HCT116 (cell line): ENCODE results near the gene THYN1. TPM values are rescaled to one million over a fixed set of nuclear protein-coding genes. Genes with fewer than 3 reads are reported as not detected.

Experiments used
- ATAC-seq: fragments of 200-7000 bp; cut with Tn5 transposase; 2 replicates; pipeline ENCODE4 v1.9.1; 2020; ENCODE audit warnings: mild to moderate bottlenecking, moderate library complexity
- BruUV-seq: library from RNA; stranded (reverse); fragments of 400-500 nt; replicated peaks from 2 replicates; lab custom pipeline; 2021; lab: Mats Ljungman, UMichigan
- CTCF ChIA-PET: fragments of 300-600 bp; sonication (Branson Sonifier 250); formaldehyde crosslinking; loops from one replicate; lab custom pipeline; 2021; ENCODE audit warnings: antibody characterized with exemption; lab: Charles Lee
- POLR2A ChIA-PET: fragments of 300-600, 350-600 bp; sonication (Branson Sonifier 250); formaldehyde crosslinking; loops from one replicate; lab custom pipeline; 2021; ENCODE audit warnings: antibody characterized with exemption; lab: Charles Lee
- RAD21 ChIA-PET, 2 experiments: fragments of 300-600 bp; sonication (Branson Sonifier 250); formaldehyde crosslinking; loops; one replicate each; lab custom pipeline; 2023; ENCODE audit warnings: low total read pairs in 2 of 2; ENCODE audit not compliant: uncharacterized antibody in 2 of 2, unreplicated experiment in 2 of 2, low non-redundant PET in 1 of 2; lab: Charles Lee
- DNase-seq: peaks from one replicate; pipeline ENCODE4 v3.0.0-alpha.2; 2010; ENCODE audit warnings: low read depth, low spot score
- H2AFZ ChIP-seq: fragments of 200-600 bp; shearing (Covaris generic), sonication (generic); 2 replicates; pipeline ENCODE4 v1.6.1; 2017; ENCODE audit warnings: low read depth, mixed run types, mixed read lengths, antibody characterized with exemption, low read length; ENCODE audit not compliant: poor library complexity, severe bottlenecking
- H3K27ac ChIP-seq: 2 replicates; pipeline ENCODE4 v1.5.1; 2012; ENCODE audit warnings: low read depth, low read length
- H3K27me3 ChIP-seq: fragments of 200-600 bp; sonication (generic); 2 replicates; pipeline ENCODE4 v1.6.1; 2016; ENCODE audit warnings: mixed run types, low read length, mixed read lengths; ENCODE audit not compliant: insufficient read depth
- H3K36me3 ChIP-seq, 2 experiments: fragments of 200-500 bp in 1 of 2; fragments of 200-600 bp in 1 of 2; sonication (Bioruptor generic) in 1 of 2; sonication (generic) in 1 of 2; 2 replicates each; pipeline versions ENCODE4 v1.5.1 to v1.6.1; 2014 to 2016; ENCODE audit warnings: low read length in 2 of 2, inconsistent platforms in 1 of 2, mixed read lengths in 1 of 2, mixed run types in 1 of 2; ENCODE audit not compliant: insufficient read depth in 2 of 2, control insufficient read depth in 1 of 2
- H3K4me1 ChIP-seq, 2 experiments: fragments of 200-600 bp in 1 of 2; sonication (generic) in 1 of 2; 2 replicates each; pipeline versions ENCODE4 v1.5.1 to v1.6.1; 2012 to 2017; ENCODE audit warnings: low read length in 2 of 2, inconsistent platforms in 1 of 2, mild to moderate bottlenecking in 1 of 2, mixed read lengths in 1 of 2, mixed run types in 1 of 2, moderate library complexity in 1 of 2; ENCODE audit not compliant: insufficient read depth in 2 of 2, control insufficient read depth in 1 of 2
- H3K4me2 ChIP-seq: fragments of 200-600 bp; sonication (generic); 2 replicates; pipeline ENCODE4 v1.6.1; 2017; ENCODE audit warnings: mixed run types, low read length, mixed read lengths
- H3K4me3 ChIP-seq, 2 experiments: fragments of 200-600 bp in 1 of 2; sonication (generic) in 1 of 2; replicated peaks in 1 of 2; 2 replicates each; pipeline ENCODE4 v1.5.1; 2011 to 2016; ENCODE audit warnings: low read length in 2 of 2, control low read depth in 1 of 2, low read depth in 1 of 2, mild to moderate bottlenecking in 1 of 2, mixed read lengths in 1 of 2, mixed run types in 1 of 2
- H3K79me2 ChIP-seq: fragments of 200-600 bp; sonication (generic); 2 replicates; pipeline ENCODE4 v1.6.1; 2017; ENCODE audit warnings: mild to moderate bottlenecking, mixed run types, low read length, moderate library complexity, mixed read lengths; ENCODE audit not compliant: insufficient read depth
- H3K9ac ChIP-seq: fragments of 200-600 bp; sonication (generic); 2 replicates; pipeline ENCODE4 v1.6.1; 2016; ENCODE audit warnings: low read length, mixed read lengths
- H3K9me2 ChIP-seq: fragments of 200-600 bp; sonication (generic), shearing (Covaris generic); 2 replicates; pipeline ENCODE4 v1.6.1; 2017; ENCODE audit warnings: mixed run types, mild to moderate bottlenecking, moderate library complexity; ENCODE audit not compliant: insufficient read depth
- H3K9me3 ChIP-seq, 2 experiments: fragments of 200-500 bp in 1 of 2; fragments of 200-600 bp in 1 of 2; sonication (Bioruptor generic) in 1 of 2; sonication (generic) in 1 of 2; 2 replicates each; pipeline ENCODE4 v1.6.1; 2014 to 2017; ENCODE audit warnings: low read length in 2 of 2, mixed read lengths in 2 of 2, inconsistent platforms in 1 of 2, low read depth in 1 of 2, mild to moderate bottlenecking in 1 of 2, mixed run types in 1 of 2, moderate library complexity in 1 of 2; ENCODE audit not compliant: control insufficient read depth in 1 of 2, insufficient read depth in 1 of 2
- H4K20me1 ChIP-seq: fragments of 200-600 bp; sonication (generic), shearing (Covaris generic); 2 replicates; pipeline ENCODE4 v1.6.1; 2017; ENCODE audit warnings: mixed run types, mild to moderate bottlenecking, moderate library complexity; ENCODE audit not compliant: insufficient read depth
- CBX3 ChIP-seq: IDR thresholded peaks from 2 replicates; pipeline ENCODE4 v1.6.1; 2012; ENCODE audit warnings: low read depth
- EGR1 ChIP-seq: IDR thresholded peaks from 2 replicates; pipeline ENCODE4 v1.6.1; 2012; ENCODE audit warnings: low read depth
- ELF1 ChIP-seq: IDR thresholded peaks from 2 replicates; pipeline ENCODE4 v1.6.1; 2012; ENCODE audit warnings: low read depth, borderline replicate concordance
- EZH2phosphoT487 ChIP-seq: fragments of 200-600 bp; IDR thresholded peaks from 2 replicates; pipeline ENCODE4 v1.6.1; 2018; ENCODE audit warnings: antibody characterized with exemption, borderline replicate concordance
- FOSL1 ChIP-seq: IDR thresholded peaks from 2 replicates; pipeline ENCODE4 v1.6.1; 2012; ENCODE audit warnings: low read depth
- JUND ChIP-seq: IDR thresholded peaks from 2 replicates; pipeline ENCODE4 v1.6.1; 2012
- POLR2A ChIP-seq: IDR thresholded peaks from 2 replicates; pipeline ENCODE4 v1.7.0; 2011; ENCODE audit warnings: borderline replicate concordance; ENCODE audit not compliant: insufficient read depth, insufficient read length; ENCODE audit errors: extremely low read depth
- POLR2AphosphoS5 ChIP-seq: IDR thresholded peaks from 2 replicates; pipeline ENCODE4 v1.6.1; 2011; ENCODE audit warnings: mild to moderate bottlenecking, low read depth, low read length, moderate library complexity
- RAD21 ChIP-seq: IDR thresholded peaks from 2 replicates; pipeline ENCODE4 v1.6.1; 2012; ENCODE audit warnings: low read depth, mild to moderate bottlenecking
- SIN3A ChIP-seq: IDR thresholded peaks from 2 replicates; pipeline ENCODE4 v1.6.1; 2012; ENCODE audit warnings: low read depth
- SP1 ChIP-seq: IDR thresholded peaks from 2 replicates; pipeline ENCODE4 v1.6.1; 2012; ENCODE audit warnings: low read depth
- intact Hi-C: fragments of 100-400 bp; cut with micrococcal nuclease; formaldehyde crosslinking; loops from 2 replicates; pipeline ENCODE4 v1.10.0; 2022
- total RNA-seq: library from RNA; stranded (reverse); gene quantifications from one replicate; pipeline ENCODE4 v1.2.1, GENCODE V29; 2021; ENCODE audit not compliant: unreplicated experiment
- TF ChIP-seq, protein P1 (sequence below): IDR thresholded peaks from 2 replicates; pipeline ENCODE4 v1.6.1; 2011; ENCODE audit warnings: mild to moderate bottlenecking, low read length, moderate library complexity; ENCODE audit not compliant: insufficient replicate concordance; ENCODE audit errors: extremely low read depth
- TF ChIP-seq, protein P2 (sequence below), 3 experiments: fragments of 200-600 bp in 1 of 3; sonication (generic) in 1 of 3; IDR thresholded peaks in 2 of 3; conservative IDR thresholded peaks in 1 of 3; 2 replicates each; pipeline ENCODE4 v1.5.1; 2012 to 2017; ENCODE audit warnings: low read depth in 2 of 3, low read length in 2 of 3, antibody characterized with exemption in 1 of 3, borderline replicate concordance in 1 of 3, control low read depth in 1 of 3, mild to moderate bottlenecking in 1 of 3, mixed read lengths in 1 of 3, mixed run types in 1 of 3, moderate library complexity in 1 of 3; ENCODE audit not compliant: insufficient read depth in 1 of 3

THYN1 gene
- total RNA-seq, 1 experiment from 2014 or later = 32.2 TPM

DNA sequence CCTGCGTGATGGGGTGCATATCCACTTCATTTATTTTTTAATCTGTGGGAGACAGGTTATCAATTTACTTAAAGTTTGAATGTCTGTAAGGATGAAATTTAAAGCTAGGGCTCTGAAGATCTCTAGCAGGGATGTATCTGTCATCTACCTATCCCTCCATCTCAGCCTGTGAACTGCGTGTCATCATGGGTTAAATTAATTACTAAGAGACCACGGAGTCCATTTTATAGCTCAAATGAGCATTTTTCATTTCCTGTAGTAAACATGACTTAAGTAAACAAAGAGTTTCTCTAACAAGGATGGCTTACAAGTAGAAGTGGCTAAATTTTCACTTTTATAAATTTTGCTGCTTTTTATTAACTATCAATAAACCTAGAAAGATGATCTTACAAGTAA is 20.2 kb upstream of the THYN1 start:
- DNase-seq (no peak), ATAC-seq (no peak)
- no peaks in the 10 kb centered on the region for H3K36me3 ChIP-seq
- no peaks in the 10 kb centered on the region for H3K4me1 ChIP-seq
- no peaks in the 10 kb centered on the region for H3K27me3 ChIP-seq
- intact Hi-C loops = no loop called here
- H3K79me2 ChIP-seq = no peaks in the 10 kb centered on the region
- no peak overlapping the region for H2AFZ ChIP-seq
- no peak overlapping the region for H3K4me3 ChIP-seq
- no peak overlapping the region for H3K27ac ChIP-seq
- POLR2A ChIA-PET = no interaction called here
- TF ChIP-seq, protein P1, sequence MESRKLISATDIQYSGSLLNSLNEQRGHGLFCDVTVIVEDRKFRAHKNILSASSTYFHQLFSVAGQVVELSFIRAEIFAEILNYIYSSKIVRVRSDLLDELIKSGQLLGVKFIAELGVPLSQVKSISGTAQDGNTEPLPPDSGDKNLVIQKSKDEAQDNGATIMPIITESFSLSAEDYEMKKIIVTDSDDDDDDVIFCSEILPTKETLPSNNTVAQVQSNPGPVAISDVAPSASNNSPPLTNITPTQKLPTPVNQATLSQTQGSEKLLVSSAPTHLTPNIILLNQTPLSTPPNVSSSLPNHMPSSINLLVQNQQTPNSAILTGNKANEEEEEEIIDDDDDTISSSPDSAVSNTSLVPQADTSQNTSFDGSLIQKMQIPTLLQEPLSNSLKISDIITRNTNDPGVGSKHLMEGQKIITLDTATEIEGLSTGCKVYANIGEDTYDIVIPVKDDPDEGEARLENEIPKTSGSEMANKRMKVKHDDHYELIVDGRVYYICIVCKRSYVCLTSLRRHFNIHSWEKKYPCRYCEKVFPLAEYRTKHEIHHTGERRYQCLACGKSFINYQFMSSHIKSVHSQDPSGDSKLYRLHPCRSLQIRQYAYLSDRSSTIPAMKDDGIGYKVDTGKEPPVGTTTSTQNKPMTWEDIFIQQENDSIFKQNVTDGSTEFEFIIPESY = no peak
- no peak for TF ChIP-seq EZH2phosphoT487
- no peak for TF ChIP-seq CBX3
- TF ChIP-seq SP1 = no peak
- TF ChIP-seq POLR2A = no peak
- TF ChIP-seq JUND = no peak
- no peak for TF ChIP-seq FOSL1
- TF ChIP-seq EGR1 = no peak
- TF ChIP-seq RAD21 = no peak
- TF ChIP-seq SIN3A = no peak
- no peak for TF ChIP-seq ELF1
- TF ChIP-seq, protein P2, sequence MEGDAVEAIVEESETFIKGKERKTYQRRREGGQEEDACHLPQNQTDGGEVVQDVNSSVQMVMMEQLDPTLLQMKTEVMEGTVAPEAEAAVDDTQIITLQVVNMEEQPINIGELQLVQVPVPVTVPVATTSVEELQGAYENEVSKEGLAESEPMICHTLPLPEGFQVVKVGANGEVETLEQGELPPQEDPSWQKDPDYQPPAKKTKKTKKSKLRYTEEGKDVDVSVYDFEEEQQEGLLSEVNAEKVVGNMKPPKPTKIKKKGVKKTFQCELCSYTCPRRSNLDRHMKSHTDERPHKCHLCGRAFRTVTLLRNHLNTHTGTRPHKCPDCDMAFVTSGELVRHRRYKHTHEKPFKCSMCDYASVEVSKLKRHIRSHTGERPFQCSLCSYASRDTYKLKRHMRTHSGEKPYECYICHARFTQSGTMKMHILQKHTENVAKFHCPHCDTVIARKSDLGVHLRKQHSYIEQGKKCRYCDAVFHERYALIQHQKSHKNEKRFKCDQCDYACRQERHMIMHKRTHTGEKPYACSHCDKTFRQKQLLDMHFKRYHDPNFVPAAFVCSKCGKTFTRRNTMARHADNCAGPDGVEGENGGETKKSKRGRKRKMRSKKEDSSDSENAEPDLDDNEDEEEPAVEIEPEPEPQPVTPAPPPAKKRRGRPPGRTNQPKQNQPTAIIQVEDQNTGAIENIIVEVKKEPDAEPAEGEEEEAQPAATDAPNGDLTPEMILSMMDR (IDR thresholded peaks at IDR 0.05 in 2 of 3, conservative IDR thresholded peaks at IDR 0.05 in 1 of 3; ENCODE audit: borderline replicate concordance in 1 of 3, insufficient read depth in 1 of 3, low read depth in 2 of 3, low read length in 2 of 3) = no peak
- TF ChIP-seq POLR2AphosphoS5 = no peak
- TF ChIP-seq, all 23 proteins: peak for 0
- BruUV-seq = no TSS peak
- ChIA-PET CTCF (no interaction called here), RAD21 (no interaction called here)
- no peak overlapping the region for H3K9ac ChIP-seq
- no peaks in the 10 kb centered on the region for H4K20me1 ChIP-seq
- H3K4me2 ChIP-seq = no peak overlapping the region
- no peaks in the 10 kb centered on the region for H3K9me2 ChIP-seq
- no peaks in the 10 kb centered on the region for H3K9me3 ChIP-seq
